Loucy (cell line): Measurements from ENCODE around the gene ADAMTS2.

Experiments used
- H2AFZ ChIP-seq: fragments of 200-600 bp; sonication (generic); 2 replicates; pipeline ENCODE4 v1.6.0; 2016; ENCODE audit warnings: antibody characterized with exemption, mild to moderate bottlenecking, low read length, moderate library complexity
- H3F3A ChIP-seq: fragments of 200-600 bp; 2 replicates; pipeline ENCODE4 v1.6.0; 2016; ENCODE audit warnings: antibody characterized with exemption, low read depth, mild to moderate bottlenecking
- H3K27me3 ChIP-seq: fragments of 200-600 bp; sonication (generic); 2 replicates; pipeline ENCODE4 v1.6.1; 2014; ENCODE audit warnings: low read length, mild to moderate bottlenecking; ENCODE audit not compliant: insufficient read depth, poor library complexity, severe bottlenecking
- H3K36me3 ChIP-seq: fragments of 200-600 bp; sonication (generic); 2 replicates; pipeline ENCODE4 v1.6.1; 2016; ENCODE audit warnings: low read length; ENCODE audit not compliant: insufficient read depth
- H3K4me1 ChIP-seq: fragments of 200-600 bp; sonication (generic); 2 replicates; pipeline ENCODE4 v1.5.1; 2014; ENCODE audit warnings: low read length, mild to moderate bottlenecking; ENCODE audit not compliant: insufficient read depth, poor library complexity, severe bottlenecking
- H3K4me2 ChIP-seq: fragments of 200-600 bp; sonication (generic); 2 replicates; pipeline ENCODE4 v1.6.0; 2014; ENCODE audit warnings: antibody characterized with exemption, low read length, low read depth, mild to moderate bottlenecking; ENCODE audit not compliant: poor library complexity, severe bottlenecking
- H3K4me3 ChIP-seq: fragments of 200-600 bp; sonication (generic); 2 replicates; pipeline ENCODE4 v1.5.1; 2014; ENCODE audit warnings: low read length, mild to moderate bottlenecking, mixed read lengths; ENCODE audit not compliant: poor library complexity, severe bottlenecking
- H3K79me2 ChIP-seq: fragments of 200-600 bp; sonication (generic); 2 replicates; pipeline ENCODE4 v1.6.1; 2014; ENCODE audit warnings: low read length; ENCODE audit not compliant: insufficient read depth
- H3K9ac ChIP-seq: fragments of 200-600 bp; sonication (generic); 2 replicates; pipeline ENCODE4 v1.6.0; 2014; ENCODE audit warnings: mild to moderate bottlenecking, low read depth, low read length, moderate library complexity; ENCODE audit not compliant: poor library complexity, severe bottlenecking
- H3K9me2 ChIP-seq: fragments of 200-600 bp; sonication (generic); replicated peaks from 2 replicates; pipeline ENCODE4 v1.6.1; 2016; ENCODE audit warnings: low read depth, low read length, mixed read lengths
- H3K9me3 ChIP-seq: fragments of 200-600 bp; sonication (generic); 2 replicates; pipeline ENCODE4 v1.6.1; 2014; ENCODE audit warnings: mild to moderate bottlenecking, antibody characterized with exemption, low read length, low read depth; ENCODE audit not compliant: insufficient read depth
- H4K20me1 ChIP-seq: fragments of 200-600 bp; sonication (generic); 2 replicates; pipeline ENCODE4 v1.6.0; 2014; ENCODE audit warnings: antibody characterized with exemption, low read length, mild to moderate bottlenecking; ENCODE audit not compliant: insufficient read depth, poor library complexity, severe bottlenecking
- CTCF ChIP-seq: fragments of 200-600 bp; sonication (generic); conservative IDR thresholded peaks from 2 replicates; pipeline ENCODE4 v1.5.1; 2014; ENCODE audit warnings: mild to moderate bottlenecking, antibody characterized with exemption, low read length
- EZH2phosphoT487 ChIP-seq: fragments of 200-600 bp; IDR thresholded peaks from 2 replicates; pipeline ENCODE4 v1.6.1; 2018; ENCODE audit warnings: antibody characterized with exemption, mild to moderate bottlenecking, moderate library complexity, borderline replicate concordance

ADAMTS2 gene

GRCh38 chr5:179289756-179290385 lies 55.4 kb downstream of the ADAMTS2 start:
- TF ChIP-seq EZH2phosphoT487 = no peak
- no peak for TF ChIP-seq CTCF
- H3K9me3 ChIP-seq = no peaks in the 10 kb centered on the region
- H2AFZ ChIP-seq = no peak overlapping the region
- no peaks in the 10 kb centered on the region for H3F3A ChIP-seq
- no peak overlapping the region for H3K4me2 ChIP-seq
- no peak overlapping the region for H3K9ac ChIP-seq
- no peaks in the 10 kb centered on the region for H3K36me3 ChIP-seq
- H4K20me1 ChIP-seq = no peaks in the 10 kb centered on the region
- no peaks in the 10 kb centered on the region for H3K27me3 ChIP-seq
- no peaks in the 10 kb centered on the region for H3K9me2 ChIP-seq
- no peaks in the 10 kb centered on the region for H3K79me2 ChIP-seq
- no peaks in the 10 kb centered on the region for H3K4me1 ChIP-seq
- H3K4me3 ChIP-seq = no peak overlapping the region

DNA sequence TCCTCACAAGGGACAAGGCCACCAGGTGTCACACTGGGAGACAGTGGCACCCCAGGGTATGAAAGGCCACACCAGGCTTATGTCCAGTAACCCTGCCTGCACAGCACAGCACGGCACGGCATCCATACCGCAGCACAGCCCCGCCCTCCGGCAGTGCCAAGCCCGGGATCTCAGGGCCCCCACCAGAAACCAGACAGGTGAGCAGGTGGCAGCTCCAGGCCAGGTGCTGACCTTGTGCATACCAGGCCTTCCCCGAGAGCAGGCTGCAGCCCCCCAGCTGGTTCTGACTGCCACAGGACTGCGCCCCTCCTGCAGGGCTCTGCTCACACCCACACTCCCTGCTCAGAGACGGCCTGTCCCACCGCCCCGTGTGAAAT lies 56.5 kb downstream of the ADAMTS2 start:
- Histone ChIP-seq H4K20me1 (no peaks in the 10 kb centered on the region), H3K4me2 (no peak overlapping the region), H3F3A (no peaks in the 10 kb centered on the region), H3K9me3 (no peaks in the 10 kb centered on the region), H3K79me2 (no peaks in the 10 kb centered on the region), H3K36me3 (no peaks in the 10 kb centered on the region), H3K4me3 (no peak overlapping the region), H3K27me3 (no peaks in the 10 kb centered on the region), H3K9me2 (no peaks in the 10 kb centered on the region), H3K9ac (no peak overlapping the region), H2AFZ (no peak overlapping the region), H3K4me1 (no peaks in the 10 kb centered on the region)
- no peak for TF ChIP-seq CTCF
- TF ChIP-seq EZH2phosphoT487 = no peak

DNA sequence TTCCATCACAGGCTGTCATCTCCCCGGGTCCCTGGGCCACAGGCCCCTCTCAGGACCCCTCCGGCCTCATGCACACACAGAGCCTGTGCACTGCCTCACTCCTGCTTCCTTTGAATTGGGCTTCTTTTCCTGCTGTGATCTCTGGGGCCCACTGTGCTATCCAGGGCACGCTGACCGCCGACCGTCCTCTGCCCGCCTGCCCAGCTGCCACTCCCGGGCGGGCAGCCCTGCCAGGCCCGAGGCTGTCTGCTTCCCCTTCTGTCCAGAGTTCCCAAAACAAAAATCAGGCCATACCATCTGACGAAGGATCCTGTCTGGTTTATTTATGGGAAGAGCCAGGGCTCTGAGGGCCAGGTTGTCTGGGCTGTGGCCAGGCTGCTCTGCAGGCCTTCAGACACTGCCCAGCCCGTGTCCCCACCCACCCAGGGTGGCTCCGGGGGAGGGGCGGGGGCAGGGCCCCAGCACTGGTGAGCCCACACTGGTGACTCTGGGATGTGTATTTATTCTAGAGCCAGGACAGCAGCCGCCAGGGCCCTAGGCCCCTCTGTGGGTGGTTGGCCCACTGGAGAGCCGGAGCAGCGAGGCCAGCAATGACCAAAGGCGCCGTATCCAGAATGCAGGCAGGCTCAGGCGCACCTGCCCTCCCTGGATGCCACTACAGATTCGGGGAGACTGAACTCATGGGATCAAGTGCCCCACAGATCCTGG lies 57.0 kb downstream of the ADAMTS2 start:
- no peaks in the 10 kb centered on the region for H3K36me3 ChIP-seq
- no peaks in the 10 kb centered on the region for H3K27me3 ChIP-seq
- no peaks in the 10 kb centered on the region for H3K79me2 ChIP-seq
- H4K20me1 ChIP-seq = no peaks in the 10 kb centered on the region
- no peak overlapping the region for H3K4me2 ChIP-seq
- no peaks in the 10 kb centered on the region for H3F3A ChIP-seq
- no peaks in the 10 kb centered on the region for H3K9me2 ChIP-seq
- no peak overlapping the region for H3K4me3 ChIP-seq
- no peak overlapping the region for H2AFZ ChIP-seq
- TF ChIP-seq CTCF (no peak), EZH2phosphoT487 (no peak)
- H3K9ac ChIP-seq = no peak overlapping the region
- no peaks in the 10 kb centered on the region for H3K4me1 ChIP-seq
- H3K9me3 ChIP-seq = no peaks in the 10 kb centered on the region
